ENCODE data around the gene ARHGAP28.
A peak's percentile ranks its signal among the peaks of the same experiment; 100 is the strongest.

ARHGAP28 gene

DNA sequence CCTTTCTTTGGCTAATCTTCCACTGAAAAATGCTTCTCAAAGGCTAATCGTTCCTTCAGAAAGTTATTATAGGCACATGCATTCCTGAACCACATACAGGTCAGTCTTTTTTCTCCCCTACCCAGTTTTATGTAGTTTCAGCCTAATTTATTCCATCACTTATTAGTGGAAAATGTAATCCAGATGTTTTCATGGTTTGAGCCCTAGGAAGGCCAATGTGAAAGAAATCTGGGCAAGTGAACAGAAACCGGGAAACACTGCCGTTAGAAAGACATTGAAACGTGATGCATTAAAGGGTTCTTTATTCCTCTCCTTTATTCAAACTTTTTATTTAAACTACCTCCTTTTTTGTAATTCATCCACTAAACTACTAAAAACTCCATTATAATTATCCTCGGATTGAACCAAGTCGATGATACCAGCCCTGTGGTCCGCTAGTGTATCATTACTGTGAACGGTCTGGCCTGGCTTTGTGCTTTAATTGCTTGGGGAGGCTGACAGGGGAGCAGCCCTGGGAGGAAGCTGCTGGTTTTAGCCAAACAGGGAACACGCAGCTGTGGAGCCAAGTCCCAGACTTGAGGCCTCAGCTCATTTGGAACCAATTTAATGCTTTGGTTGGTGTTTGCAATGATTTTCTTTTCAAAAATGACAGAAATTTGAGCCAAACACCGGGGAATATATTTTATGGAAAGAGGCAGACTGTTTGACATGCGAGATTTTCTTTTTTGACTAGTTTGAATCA lies 149.2 kb downstream of the ARHGAP28 start:
- H3K36me3 ChIP-seq (replicated peaks), result no peaks in the 10 kb centered on the region
- no peaks in the 10 kb centered on the region for H3K27me3 ChIP-seq (replicated peaks)
- no peak overlapping the region for H3K4me3 ChIP-seq (ENCODE audit: low read depth, low read length)
- DNase-seq, result no peak
- no peak overlapping the region for H3K27ac ChIP-seq
- TF ChIP-seq, protein P1, sequence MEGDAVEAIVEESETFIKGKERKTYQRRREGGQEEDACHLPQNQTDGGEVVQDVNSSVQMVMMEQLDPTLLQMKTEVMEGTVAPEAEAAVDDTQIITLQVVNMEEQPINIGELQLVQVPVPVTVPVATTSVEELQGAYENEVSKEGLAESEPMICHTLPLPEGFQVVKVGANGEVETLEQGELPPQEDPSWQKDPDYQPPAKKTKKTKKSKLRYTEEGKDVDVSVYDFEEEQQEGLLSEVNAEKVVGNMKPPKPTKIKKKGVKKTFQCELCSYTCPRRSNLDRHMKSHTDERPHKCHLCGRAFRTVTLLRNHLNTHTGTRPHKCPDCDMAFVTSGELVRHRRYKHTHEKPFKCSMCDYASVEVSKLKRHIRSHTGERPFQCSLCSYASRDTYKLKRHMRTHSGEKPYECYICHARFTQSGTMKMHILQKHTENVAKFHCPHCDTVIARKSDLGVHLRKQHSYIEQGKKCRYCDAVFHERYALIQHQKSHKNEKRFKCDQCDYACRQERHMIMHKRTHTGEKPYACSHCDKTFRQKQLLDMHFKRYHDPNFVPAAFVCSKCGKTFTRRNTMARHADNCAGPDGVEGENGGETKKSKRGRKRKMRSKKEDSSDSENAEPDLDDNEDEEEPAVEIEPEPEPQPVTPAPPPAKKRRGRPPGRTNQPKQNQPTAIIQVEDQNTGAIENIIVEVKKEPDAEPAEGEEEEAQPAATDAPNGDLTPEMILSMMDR (IDR thresholded peaks at IDR 0.05; ENCODE audit: low read depth, low read length, missing control alignments), result no peak
- in situ Hi-C loops (cut with HindIII; ENCODE audit: low pct_ligation_motif_present, low sequenced_read_pairs), result no loop called here

DNA sequence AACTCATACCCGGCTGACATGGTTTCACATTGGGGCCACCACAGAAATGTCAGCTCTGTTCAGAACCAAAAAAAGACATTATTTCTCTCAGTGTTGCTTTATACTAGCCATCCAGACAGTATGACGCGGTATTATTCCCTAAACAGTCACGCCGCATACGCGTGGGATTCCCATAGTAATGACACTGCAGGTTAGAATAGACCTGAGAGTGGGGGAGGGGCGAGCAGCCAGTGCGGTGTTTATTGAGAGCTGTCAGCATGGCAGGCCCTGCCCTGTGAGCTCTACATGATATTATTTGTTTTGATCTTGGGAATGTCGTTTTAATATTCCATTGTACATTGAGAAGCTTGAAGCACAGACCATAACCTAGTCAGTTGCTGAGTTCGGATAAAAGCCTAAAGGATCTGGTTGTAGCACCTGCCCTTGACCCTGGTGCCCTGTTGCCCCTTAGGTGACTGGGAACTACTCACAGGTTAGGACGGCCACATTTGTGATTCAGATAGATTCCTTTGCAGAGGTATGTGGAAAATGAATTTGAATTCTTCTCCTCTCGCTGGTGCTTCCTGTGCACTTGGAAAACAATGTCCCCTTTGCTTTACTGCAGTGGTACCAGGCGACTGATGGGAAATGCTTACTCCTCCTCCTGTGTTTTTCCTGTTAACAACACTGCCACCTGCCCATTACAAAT lies 150.1 kb downstream of the ARHGAP28 start:
- Histone ChIP-seq H3K36me3 (replicated peaks) (no peaks in the 10 kb centered on the region), H3K27me3 (replicated peaks) (no peaks in the 10 kb centered on the region), H3K27ac (no peak overlapping the region), H3K4me3 (ENCODE audit: low read depth, low read length) (no peak overlapping the region)
- in situ Hi-C loops (cut with HindIII; ENCODE audit: low pct_ligation_motif_present, low sequenced_read_pairs), result loop anchor here (10.0 kb wide), 1 partner anchor 335 kb away; no protein-coding TSS in a partner anchor
- no peak for DNase-seq
- TF ChIP-seq, protein P1 (IDR thresholded peaks at IDR 0.05; ENCODE audit: low read depth, low read length, missing control alignments), result no peak

- Histone ChIP-seq H3K27me3 (replicated peaks) (no peaks in the 10 kb centered on the region), H3K27ac (no peak overlapping the region), H3K4me3 (ENCODE audit: low read depth, low read length) (no peak overlapping the region), H3K36me3 (replicated peaks) (no peaks in the 10 kb centered on the region)
- in situ Hi-C loops (cut with HindIII; ENCODE audit: low pct_ligation_motif_present, low sequenced_read_pairs), result loop anchor here (10.0 kb wide), 1 partner anchor 336 kb away; no protein-coding TSS in a partner anchor
- DNase-seq, result no peak
- TF ChIP-seq, protein P1 (IDR thresholded peaks at IDR 0.05; ENCODE audit: low read depth, low read length, missing control alignments), result no peak
Measured at GRCh38 chr18:6881034-6881820, 151.7 kb downstream of the ARHGAP28 start.

- Histone ChIP-seq H3K27ac (no peak overlapping the region), H3K27me3 (replicated peaks) (no peaks in the 10 kb centered on the region), H3K4me3 (ENCODE audit: low read depth, low read length) (no peak overlapping the region), H3K36me3 (replicated peaks) (no peaks in the 10 kb centered on the region)
- in situ Hi-C loops (cut with HindIII; ENCODE audit: low pct_ligation_motif_present, low sequenced_read_pairs), result loop anchor here (10.0 kb wide), 1 partner anchor 338 kb away; no protein-coding TSS in a partner anchor
- TF ChIP-seq, protein P1 (IDR thresholded peaks at IDR 0.05; ENCODE audit: low read depth, low read length, missing control alignments), result no peak
- DNase-seq, result no peak
Measured at GRCh38 chr18:6882401-6882800, 152.9 kb downstream of the ARHGAP28 start.

- no peak for DNase-seq
- no peak overlapping the region for H3K4me3 ChIP-seq (ENCODE audit: low read depth, low read length)
Measured at GRCh38 chr18:6885006-6885481, 155.5 kb downstream of the ARHGAP28 start.

More at GRCh38 chr18:6885006-6885481, 155.5 kb downstream of the ARHGAP28 start:
- TF ChIP-seq, protein P1 (IDR thresholded peaks at IDR 0.05; ENCODE audit: low read depth, low read length, missing control alignments), result peak; percentile 11
- in situ Hi-C loops (cut with HindIII; ENCODE audit: low pct_ligation_motif_present, low sequenced_read_pairs), result loop anchor here (10.0 kb wide), 1 partner anchor 340 kb away; no protein-coding TSS in a partner anchor
- H3K27me3 ChIP-seq (replicated peaks), result no peaks in the 10 kb centered on the region
- H3K27ac ChIP-seq, result no peak overlapping the region
- H3K36me3 ChIP-seq (replicated peaks), result no peaks in the 10 kb centered on the region
